GM12892 (cell line): Measurements from ENCODE around the gene BRD2.

Experiments
- POLR2A ChIP-seq: IDR thresholded peaks from 2 replicates; pipeline ENCODE4 v1.6.1; 2011; ENCODE audit warnings: low read depth, low read length, control low read depth
- POLR2AphosphoS5 ChIP-seq: IDR thresholded peaks from 2 replicates; pipeline ENCODE4 v1.6.1; 2011; ENCODE audit warnings: low read depth, low read length, control low read depth
- TAF1 ChIP-seq: IDR thresholded peaks from 2 replicates; pipeline ENCODE4 v1.6.1; 2011; ENCODE audit warnings: low read depth, mild to moderate bottlenecking, control low read depth, low read length, borderline replicate concordance

- no peak for TF ChIP-seq POLR2A
- TF ChIP-seq TAF1 = no peak
- TF ChIP-seq POLR2AphosphoS5 = no peak
Observed at GRCh38 chr6:33030245-33030644, 61.9 kb downstream of the BRD2 start.
